ENCODE measurements around the gene LYST.

GRCh38 chr1:235781807-235782206 lies 84.9 kb downstream of the LYST start:
- TF ChIP-seq CTCF (IDR thresholded peaks at IDR 0.05; ENCODE audit: insufficient read depth, low read length, poor library complexity, severe bottlenecking), result no peak
- no peak for TF ChIP-seq EZH2phosphoT487 (conservative IDR thresholded peaks at IDR 0.05; ENCODE audit: low read length)
